ENCODE data around the gene FHOD1. TPM values are rescaled to one million over a fixed set of nuclear protein-coding genes. Genes with fewer than 3 reads are reported as not detected.

FHOD1 gene
- total and polyA plus RNA-seq, 2 of the 13 experiments (the other 11 are each of a cell fraction or from before 2014, with no cell fraction given), result 20.0 to 20.8 TPM

- TF ChIP-seq POLR2A (IDR thresholded peaks at IDR 0.05; ENCODE audit: insufficient read depth in 1 of 2, low read depth in 2 of 2, low read length in 2 of 2) (peak; percentile 14 to 72; a peak in 2 of 4 replicates), WIZ (CRISPR knock-in tag; IDR thresholded peaks at IDR 0.05) (no peak), ZNF205 (CRISPR knock-in tag; IDR thresholded peaks at IDR 0.05) (peak; percentile 66; the same call in 1 of the 2 replicates), YY1 (IDR thresholded peaks at IDR 0.05; ENCODE audit: insufficient read depth, insufficient replicate concordance, low read depth, low read length) (peak; percentile 40), ZNF343 (CRISPR knock-in tag; IDR thresholded peaks at IDR 0.05) (no peak; the same call in none of the 2 replicates), CBX5 (CRISPR knock-in tag; IDR thresholded peaks at IDR 0.05; ENCODE audit: borderline replicate concordance) (peak; percentile 51; the same call in 1 of the 2 replicates), SOX5 (CRISPR knock-in tag; IDR thresholded peaks at IDR 0.05; ENCODE audit: borderline replicate concordance) (0 out of 2 replicates have a peak, but pooled peaks have one; percentile 14), SAP130 (CRISPR knock-in tag; IDR thresholded peaks at IDR 0.05; ENCODE audit: low read depth) (peak; percentile 91), ZFP36L2 (CRISPR knock-in tag; IDR thresholded peaks at IDR 0.05) (0 out of 2 replicates have a peak, but pooled peaks have one; percentile 44), HDAC6 (IDR thresholded peaks at IDR 0.05; ENCODE audit: low read depth, low read length) (no peak), RARG (CRISPR knock-in tag; IDR thresholded peaks at IDR 0.05; ENCODE audit: low read depth) (0 out of 2 replicates have a peak, but pooled peaks have one; percentile 80), ZNF562 (CRISPR knock-in tag; IDR thresholded peaks at IDR 0.05; ENCODE audit: borderline replicate concordance) (no peak), SNAPC2 (CRISPR knock-in tag; IDR thresholded peaks at IDR 0.05) (peak; percentile 78; the same call in 1 of the 2 replicates), ZNF567 (CRISPR knock-in tag; IDR thresholded peaks at IDR 0.05; ENCODE audit: borderline replicate concordance) (no peak), SIN3A (IDR thresholded peaks at IDR 0.05; ENCODE audit: borderline replicate concordance, low read depth, low read length) (peak; percentile 45; the same call in 1 of the 2 replicates), MAZ (IDR thresholded peaks at IDR 0.05; ENCODE audit: borderline replicate concordance, low read depth, low read length) (peak; percentile 17; the same call in 1 of the 2 replicates), MAZ (CRISPR knock-in tag; IDR thresholded peaks at IDR 0.05; ENCODE audit: low read depth) (0 out of 2 replicates have a peak, but pooled peaks have one; percentile 22), SP4 (CRISPR knock-in tag; IDR thresholded peaks at IDR 0.05) (peak; percentile 86), ZNF652 (CRISPR knock-in tag; IDR thresholded peaks at IDR 0.05; ENCODE audit: borderline replicate concordance, low read depth) (peak; percentile 34; the same call in 1 of the 2 replicates), TBL1XR1 (IDR thresholded peaks at IDR 0.05; ENCODE audit: borderline replicate concordance, low read length, partially characterized antibody) (no peak), ZNF317 (CRISPR knock-in tag; IDR thresholded peaks at IDR 0.05) (no peak), GATAD1 (CRISPR knock-in tag; IDR thresholded peaks at IDR 0.05) (peak; percentile 78), RAD51 (IDR thresholded peaks at IDR 0.05; ENCODE audit: borderline replicate concordance) (no peak), ZNF569 (CRISPR knock-in tag; IDR thresholded peaks at IDR 0.05; ENCODE audit: borderline replicate concordance) (no peak), ATF7-NPFF (CRISPR knock-in tag; IDR thresholded peaks at IDR 0.05; ENCODE audit: low read depth) (peak; percentile 40), BATF2 (CRISPR knock-in tag; IDR thresholded peaks at IDR 0.05) (peak; percentile 56; the same call in 1 of the 2 replicates)
- TF ChIP-seq, protein P1, sequence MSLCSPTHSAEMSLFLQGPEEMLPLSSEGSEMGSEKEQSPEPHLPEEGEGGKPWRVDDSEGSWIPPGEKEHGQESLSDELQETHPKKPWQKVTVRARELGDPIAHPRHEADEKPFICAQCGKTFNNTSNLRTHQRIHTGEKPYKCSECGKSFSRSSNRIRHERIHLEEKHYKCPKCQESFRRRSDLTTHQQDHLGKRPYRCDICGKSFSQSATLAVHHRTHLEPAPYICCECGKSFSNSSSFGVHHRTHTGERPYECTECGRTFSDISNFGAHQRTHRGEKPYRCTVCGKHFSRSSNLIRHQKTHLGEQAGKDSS (CRISPR knock-in tag; IDR thresholded peaks at IDR 0.05; ENCODE audit: borderline replicate concordance, low read depth), result peak; percentile 33; the same call in 1 of the 2 replicates
- TF ChIP-seq, protein P2, sequence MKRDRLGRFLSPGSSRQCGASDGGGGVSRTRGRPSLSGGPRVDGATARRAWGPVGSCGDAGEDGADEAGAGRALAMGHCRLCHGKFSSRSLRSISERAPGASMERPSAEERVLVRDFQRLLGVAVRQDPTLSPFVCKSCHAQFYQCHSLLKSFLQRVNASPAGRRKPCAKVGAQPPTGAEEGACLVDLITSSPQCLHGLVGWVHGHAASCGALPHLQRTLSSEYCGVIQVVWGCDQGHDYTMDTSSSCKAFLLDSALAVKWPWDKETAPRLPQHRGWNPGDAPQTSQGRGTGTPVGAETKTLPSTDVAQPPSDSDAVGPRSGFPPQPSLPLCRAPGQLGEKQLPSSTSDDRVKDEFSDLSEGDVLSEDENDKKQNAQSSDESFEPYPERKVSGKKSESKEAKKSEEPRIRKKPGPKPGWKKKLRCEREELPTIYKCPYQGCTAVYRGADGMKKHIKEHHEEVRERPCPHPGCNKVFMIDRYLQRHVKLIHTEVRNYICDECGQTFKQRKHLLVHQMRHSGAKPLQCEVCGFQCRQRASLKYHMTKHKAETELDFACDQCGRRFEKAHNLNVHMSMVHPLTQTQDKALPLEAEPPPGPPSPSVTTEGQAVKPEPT (CRISPR knock-in tag; IDR thresholded peaks at IDR 0.05; ENCODE audit: low read depth), result 0 out of 2 replicates have a peak, but pooled peaks have one; percentile 12
These were observed at the start of gene FHOD1 (continued) for GRCh38 chr16:67247192-67248072.
